GM18873 (cell line): ENCODE measurements around the gene TMOD2.

Experiments
- ATAC-seq: cut with Tn5 transposase; IDR thresholded peaks from one replicate; pipeline ENCODE4 v1.9.1; 2021; ENCODE audit warnings: mild to moderate bottlenecking, moderate library complexity, moderate number of reproducible peaks; ENCODE audit not compliant: unreplicated experiment, low FRiP score

TMOD2 gene

DNA sequence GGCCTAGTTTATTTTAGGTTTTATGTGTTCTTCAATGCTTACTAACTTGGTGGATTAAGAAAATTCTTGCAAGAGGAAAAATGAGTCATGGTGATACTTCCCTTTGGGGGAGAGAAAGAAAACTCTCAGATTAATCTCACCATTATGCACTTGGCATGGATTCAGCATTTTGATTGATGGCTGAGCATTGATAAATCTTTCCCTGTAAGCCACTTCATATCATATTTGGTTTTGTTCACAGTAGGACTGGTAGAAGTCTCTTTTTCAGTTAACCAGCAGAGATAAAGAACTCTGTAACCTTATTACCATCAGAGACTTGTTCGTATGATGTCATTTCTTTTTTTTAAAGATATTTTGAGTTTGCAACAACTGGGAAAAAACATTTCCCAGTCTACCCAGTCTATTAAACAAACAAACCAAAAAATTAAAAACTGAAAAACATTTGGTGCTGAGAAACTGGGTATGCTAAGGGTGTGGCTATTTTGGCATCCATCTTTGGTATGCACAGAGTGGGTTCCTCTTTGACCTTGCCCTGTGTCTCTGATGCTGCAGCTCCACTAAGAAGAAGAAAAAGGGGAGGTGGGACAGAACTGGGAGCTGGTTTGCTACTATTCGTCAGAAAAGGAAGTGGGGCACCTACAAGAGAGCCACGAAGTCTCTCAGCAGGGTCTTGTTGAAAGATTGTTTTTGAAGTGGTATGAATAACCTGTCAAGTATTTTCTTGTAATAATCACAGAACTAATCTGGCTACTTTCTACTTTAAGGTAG is 95.2 kb downstream of the TMOD2 start:
- no peak for ATAC-seq

DNA sequence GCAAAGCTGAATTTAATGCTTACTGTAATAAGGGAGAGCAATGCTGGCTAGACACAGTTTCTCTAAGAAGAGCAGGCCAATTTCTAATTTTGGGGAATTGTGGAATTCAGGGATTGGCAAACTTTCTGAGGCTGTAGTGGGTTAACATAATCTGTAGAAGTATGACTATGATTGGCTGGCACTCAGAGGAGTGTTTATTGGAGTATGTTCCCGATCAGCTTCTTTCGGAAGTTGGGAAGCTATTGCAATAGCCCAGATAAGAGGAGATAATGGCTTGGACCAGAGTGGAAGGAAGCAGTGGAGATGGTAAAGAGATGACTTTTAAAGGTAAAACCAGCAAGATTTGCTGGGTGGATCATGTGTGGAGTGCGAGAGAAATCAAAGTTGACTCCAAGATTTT is 97.4 kb downstream of the TMOD2 start:
- no peak for ATAC-seq

DNA sequence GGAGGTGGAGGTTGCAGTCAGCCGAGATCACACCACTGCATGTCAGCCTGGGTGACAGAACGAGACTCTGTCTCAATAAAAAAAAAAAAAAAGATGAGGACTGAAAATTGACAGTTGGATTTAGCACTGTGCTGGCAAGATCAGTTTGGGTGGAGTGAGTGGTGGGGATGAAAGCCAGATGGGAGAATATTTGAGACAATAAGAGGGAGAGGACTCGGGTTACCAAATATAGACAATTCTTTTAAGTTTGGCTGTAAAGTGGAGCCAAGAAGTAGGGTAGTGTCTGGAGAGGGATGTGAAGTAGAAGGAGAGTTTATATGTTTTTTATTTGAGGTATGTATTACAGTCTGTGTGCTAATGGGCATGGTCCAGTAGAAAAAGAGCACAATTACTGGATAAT is 98.5 kb downstream of the TMOD2 start:
- ATAC-seq = no peak

DNA sequence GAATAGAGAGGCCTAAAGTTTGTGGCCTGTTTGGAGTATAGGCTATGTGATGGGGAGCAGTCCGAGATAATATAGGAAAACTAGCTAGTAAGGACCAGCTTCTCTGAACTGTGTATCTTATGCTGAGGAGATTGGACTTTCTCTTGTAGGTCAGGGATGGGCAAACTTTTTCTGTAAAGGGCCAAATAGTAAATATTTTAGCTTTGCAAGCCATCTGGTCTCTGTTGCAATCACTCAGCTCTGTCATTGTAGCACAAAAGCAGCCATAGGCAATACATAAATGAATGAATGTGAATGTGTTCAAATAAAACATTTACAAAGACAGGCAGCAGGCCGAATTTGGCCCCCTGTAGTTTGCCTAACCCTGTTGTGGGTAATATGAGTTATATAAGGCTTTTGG is 102.6 kb downstream of the TMOD2 start:
- no peak for ATAC-seq

DNA sequence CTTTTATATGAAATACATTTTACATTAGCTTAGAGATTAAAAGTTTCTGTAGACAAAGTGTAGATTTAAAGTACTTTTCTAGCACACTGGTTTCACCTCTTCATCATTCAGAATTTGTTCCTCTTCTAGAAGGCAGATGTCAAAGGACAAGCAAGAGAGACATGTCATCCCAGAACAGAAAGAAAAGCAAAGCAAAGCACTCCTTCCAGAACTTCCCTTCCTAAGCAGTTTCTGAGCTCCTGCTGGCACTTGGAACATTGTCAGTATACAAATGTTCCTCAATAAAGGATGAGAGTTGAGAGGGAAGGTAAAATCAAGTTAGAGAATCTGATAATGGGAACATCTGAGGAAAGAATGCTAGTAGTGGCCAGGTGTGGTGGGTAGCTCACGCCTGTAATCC is 104.2 kb downstream of the TMOD2 start:
- ATAC-seq = no peak

DNA sequence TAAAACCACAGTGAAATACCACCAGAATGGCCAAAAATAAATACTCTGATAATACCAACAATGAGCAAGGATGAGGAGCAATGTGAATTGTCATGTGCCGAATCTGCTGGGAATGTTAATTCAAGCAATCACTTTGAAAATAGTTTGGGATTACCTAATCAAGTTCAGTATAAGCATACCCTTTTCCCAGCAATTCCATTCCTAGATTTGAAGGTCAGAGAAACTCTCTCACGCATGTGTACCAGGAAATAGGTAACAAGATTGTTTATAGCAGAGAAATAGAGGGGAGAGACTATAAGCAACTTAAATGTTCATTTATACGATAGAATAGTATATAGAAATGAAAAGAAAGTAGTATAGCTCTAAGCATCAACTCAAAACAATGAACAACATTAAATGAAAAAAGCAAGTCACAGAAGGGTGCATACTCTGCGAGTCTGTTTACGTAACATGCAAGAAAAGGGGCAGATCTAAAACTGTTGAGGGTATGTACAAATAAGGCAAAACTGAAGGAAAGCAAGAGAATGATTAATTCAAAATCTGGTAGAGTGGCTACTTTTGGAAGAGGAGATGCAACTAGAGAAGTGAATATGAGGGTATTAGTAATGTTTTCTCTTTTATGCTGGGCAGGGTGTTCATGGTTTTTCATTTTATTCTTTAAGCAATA is 105.5 kb downstream of the TMOD2 start:
- ATAC-seq = no peak

DNA sequence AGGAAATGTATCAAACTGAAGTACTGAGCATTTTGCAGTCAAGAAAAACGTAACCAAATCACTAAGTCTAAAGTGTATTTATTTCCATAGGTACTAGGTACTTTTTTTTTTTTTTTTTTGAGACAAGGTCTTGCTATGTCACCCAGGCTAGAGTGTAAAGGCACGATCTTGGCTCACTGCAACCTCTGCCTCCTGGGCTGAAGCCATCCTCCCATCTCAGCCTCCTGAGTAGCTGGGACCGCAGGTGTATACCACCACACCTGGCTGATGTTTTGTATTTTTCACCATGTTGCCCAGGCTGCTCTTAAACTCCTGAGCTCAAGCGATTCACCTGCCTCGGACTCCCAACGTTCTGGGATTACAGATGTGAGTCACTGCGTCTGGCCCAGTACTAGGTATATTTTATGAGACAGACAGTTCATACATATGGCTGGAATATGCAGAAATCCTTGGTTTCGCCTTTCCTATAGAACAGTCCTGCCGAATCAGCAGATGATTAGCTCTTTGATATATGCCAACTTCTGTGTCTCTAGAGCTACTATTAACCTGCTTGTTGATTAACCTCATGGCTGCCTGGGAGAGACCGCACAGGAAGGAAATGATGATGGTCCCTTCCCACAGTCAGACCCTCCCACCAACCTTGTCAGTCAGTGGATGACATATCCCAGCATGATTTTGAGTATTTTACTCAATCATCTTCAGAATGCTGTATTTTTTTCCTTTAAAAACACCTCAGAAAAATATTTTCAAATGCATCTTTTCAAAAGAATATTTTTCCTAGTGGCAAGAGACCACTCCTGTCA is 110.4 kb downstream of the TMOD2 start:
- ATAC-seq = no peak

DNA sequence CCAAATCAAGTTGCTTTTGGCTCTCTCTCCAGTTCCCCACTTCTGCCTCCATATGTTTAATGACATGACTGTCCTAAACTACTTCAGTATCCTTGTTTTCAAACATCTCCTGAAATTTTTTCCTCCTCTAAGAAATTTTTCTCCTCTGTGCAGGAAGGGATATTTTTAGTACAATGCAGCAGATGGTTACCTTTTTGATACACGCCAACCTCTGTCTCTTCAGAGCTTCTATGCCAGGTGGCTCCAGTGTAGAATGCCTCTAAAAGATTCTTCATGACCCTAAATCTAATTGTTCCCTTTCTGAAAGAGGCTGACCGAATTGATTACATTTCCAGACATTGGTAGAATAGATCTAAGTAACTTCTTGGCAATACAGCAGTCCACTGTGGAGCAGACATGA is 111.7 kb downstream of the TMOD2 start:
- ATAC-seq = no peak

DNA sequence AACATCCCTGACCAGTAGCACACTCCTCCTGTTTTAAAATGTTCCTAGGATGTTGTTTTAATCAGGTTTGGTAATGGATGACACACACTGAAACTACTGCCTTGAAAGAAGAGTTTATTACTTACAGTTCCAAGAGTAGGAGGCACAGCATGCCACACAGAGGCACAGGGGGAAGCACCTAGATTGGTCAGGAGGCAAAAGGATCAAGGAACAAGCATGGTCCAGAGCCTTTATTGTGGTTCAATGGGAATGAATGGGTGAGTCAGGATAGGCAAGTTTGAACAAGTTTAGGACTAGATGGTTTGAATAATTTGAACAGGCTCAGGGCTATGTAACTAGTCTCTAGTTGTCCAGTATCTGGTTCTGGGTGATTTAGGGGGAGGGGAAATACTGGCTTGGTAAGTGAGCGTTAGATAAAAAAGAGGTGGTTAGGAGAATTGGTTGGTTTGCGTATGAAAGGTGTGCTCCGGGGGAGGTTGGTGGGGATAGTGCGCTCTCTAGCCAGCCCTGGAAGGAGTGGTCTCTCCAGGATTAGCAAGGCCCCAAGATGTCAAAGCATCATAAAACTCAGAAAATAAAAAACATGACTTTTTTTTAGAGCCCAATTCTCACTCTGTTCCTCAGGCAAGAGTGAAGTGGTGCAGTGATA is 113.1 kb downstream of the TMOD2 start:
- no peak for ATAC-seq

DNA sequence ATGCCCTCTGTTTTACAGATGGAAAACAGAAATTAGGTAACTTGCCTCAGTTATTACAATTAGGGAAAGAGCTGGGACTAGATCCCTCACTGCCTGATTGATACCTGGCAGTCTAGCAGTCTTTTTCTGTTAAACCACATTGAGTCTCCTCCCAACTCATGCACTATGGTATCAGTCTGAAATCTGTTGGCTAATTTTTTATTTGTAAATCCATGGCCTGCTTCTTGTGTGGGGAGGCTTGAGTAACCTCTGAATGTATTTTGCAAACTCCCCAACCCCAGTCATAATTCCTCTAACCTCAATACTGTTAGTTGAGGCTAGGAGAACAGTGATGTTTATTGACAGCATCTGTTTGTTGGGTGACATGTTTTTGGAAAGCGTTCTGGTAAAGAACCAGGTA is 113.9 kb downstream of the TMOD2 start:
- no peak for ATAC-seq
